Endodermal cell (in vitro differentiated cells): ENCODE measurements around the gene ZNF500. TPM values are rescaled to one million over a fixed set of nuclear protein-coding genes. Genes with fewer than 3 reads are reported as not detected.

ENCODE experiments used
- DNase-seq: peaks from one replicate; pipeline ENCODE4 v3.0.0-alpha.2; 2017
- H3K27ac ChIP-seq: 2 replicates; pipeline ENCODE4 v1.5.1; 2013; ENCODE audit warnings: mild to moderate bottlenecking, low read depth, low read length, moderate library complexity
- H3K27me3 ChIP-seq: 2 replicates; pipeline ENCODE4 v1.6.1; 2013; ENCODE audit warnings: mild to moderate bottlenecking, low read length, moderate library complexity; ENCODE audit not compliant: insufficient read depth, control insufficient read depth, poor library complexity, severe bottlenecking
- H3K36me3 ChIP-seq: 2 replicates; pipeline ENCODE4 v1.7.0; 2013; ENCODE audit warnings: mild to moderate bottlenecking, low read length, moderate library complexity; ENCODE audit not compliant: control insufficient read depth, insufficient read depth
- H3K4me1 ChIP-seq: one replicate; pipeline ENCODE4 v1.7.0; 2013; ENCODE audit warnings: low read length; ENCODE audit not compliant: control insufficient read depth, insufficient read depth
- H3K4me3 ChIP-seq: 2 replicates; pipeline ENCODE4 v1.5.1; 2013; ENCODE audit warnings: mild to moderate bottlenecking, low read length, moderate library complexity
- H3K9ac ChIP-seq: 2 replicates; pipeline ENCODE4 v1.6.1; 2013; ENCODE audit warnings: mild to moderate bottlenecking, low read length, moderate library complexity; ENCODE audit not compliant: poor library complexity, severe bottlenecking; ENCODE audit errors: extremely low read depth
- H3K9me3 ChIP-seq: 2 replicates; pipeline ENCODE4 v1.6.1; 2013; ENCODE audit warnings: mild to moderate bottlenecking, low read length, moderate library complexity; ENCODE audit not compliant: control insufficient read depth
- H3K27ac Mint-ChIP-seq: 2 replicates; pipeline ENCODE4 v1.8.0; 2020; ENCODE audit warnings: mixed read lengths
- H3K27me3 Mint-ChIP-seq: 2 replicates; pipeline ENCODE4 v1.8.0; 2021; ENCODE audit warnings: mild to moderate bottlenecking, mixed read lengths; ENCODE audit not compliant: insufficient read depth
- H3K36me3 Mint-ChIP-seq: 2 replicates; pipeline ENCODE4 v1.8.0; 2020; ENCODE audit warnings: low read depth, mixed read lengths
- H3K4me1 Mint-ChIP-seq: 2 replicates; pipeline ENCODE4 v1.8.0; 2020; ENCODE audit warnings: mixed read lengths
- H3K4me3 Mint-ChIP-seq: 2 replicates; pipeline ENCODE4 v1.8.0; 2020; ENCODE audit warnings: mild to moderate bottlenecking, moderate library complexity, mixed read lengths
- H3K9me3 Mint-ChIP-seq: 2 replicates; pipeline ENCODE4 v1.8.0; 2020; ENCODE audit warnings: mild to moderate bottlenecking, mixed read lengths
- CTCF ChIP-seq: fragments of 200-600 bp; sonication (generic); conservative IDR thresholded peaks from 2 replicates; pipeline ENCODE4 v1.5.0; 2021; ENCODE audit warnings: antibody characterized with exemption, mild to moderate bottlenecking
- WGBS, 2 experiments: methylation state at CpG; one replicate each; pipeline versions ENCODE4 v1.1.5 to v1.1.7; 2013; ENCODE audit warnings: missing lambda C conversion rate in 2 of 2, mixed read lengths in 1 of 2; ENCODE audit not compliant: insufficient coverage in 1 of 2, insufficient read length in 1 of 2; 5-methylcytosine and 5-hydroxymethylcytosine counted together
- total RNA-seq, 2 donors: library from RNA; stranded (reverse); fragmentation: NEBNext Ultra II Directional in 1 of 2; extraction: Animal tissue kit (Norgen Biotek cat#: 25700) in 1 of 2; gene quantifications; 2 replicates in 1 of 2; 3 replicates in 1 of 2; pipeline ENCODE4 v1.2.1, GENCODE V29; 2021

Gene ZNF500
- total RNA-seq, 2 donors from 2014 or later, result 17.2 to 21.6 TPM

- no peak overlapping the region for H3K4me3 ChIP-seq
- no peaks in the 10 kb centered on the region for H3K27me3 Mint-ChIP-seq
- H3K4me3 Mint-ChIP-seq, result no peak overlapping the region
- no peaks in the 10 kb centered on the region for H3K4me1 Mint-ChIP-seq
- no peaks in the 10 kb centered on the region for H3K9me3 ChIP-seq
- H3K27ac ChIP-seq, result no peak overlapping the region
- no peaks in the 10 kb centered on the region for H3K4me1 ChIP-seq
- H3K27me3 ChIP-seq, result no peaks in the 10 kb centered on the region
- no peak for DNase-seq
- no peak overlapping the region for H3K27ac Mint-ChIP-seq
- H3K9ac ChIP-seq, result no peak overlapping the region
- peaks cover 61% of the 10 kb centered on the region for H3K36me3 ChIP-seq
- H3K9me3 Mint-ChIP-seq, result no peaks in the 10 kb centered on the region
- no peak for TF ChIP-seq CTCF
- 96 to 97% methylated on average over 13 to 18 of the region's 18 CpGs for WGBS, 2 experiments
- H3K36me3 Mint-ChIP-seq, result peaks cover 46% of the 10 kb centered on the region
These were observed 40.3 kb downstream of the ZNF500 start for GRCh38 chr16:4726616-4727015.

GRCh38 chr16:4724661-4725270 is 42.2 kb downstream of the ZNF500 start:
- H3K27me3 Mint-ChIP-seq, result no peaks in the 10 kb centered on the region
- no peak for TF ChIP-seq CTCF
- H3K4me3 ChIP-seq, result no peak overlapping the region
- no peak overlapping the region for H3K27ac Mint-ChIP-seq
- no peaks in the 10 kb centered on the region for H3K4me1 ChIP-seq
- no peaks in the 10 kb centered on the region for H3K27me3 ChIP-seq
- no peaks in the 10 kb centered on the region for H3K4me1 Mint-ChIP-seq
- peaks cover 39% of the 10 kb centered on the region for H3K36me3 Mint-ChIP-seq
- 92 to 97% methylated on average over 9 to 11 of the region's 11 CpGs for WGBS, 2 experiments
- peaks cover 50% of the 10 kb centered on the region for H3K36me3 ChIP-seq
- H3K27ac ChIP-seq, result no peak overlapping the region
- no peak for DNase-seq
- H3K9ac ChIP-seq, result no peak overlapping the region
- H3K9me3 ChIP-seq, result no peaks in the 10 kb centered on the region
- H3K4me3 Mint-ChIP-seq, result no peak overlapping the region
- no peaks in the 10 kb centered on the region for H3K9me3 Mint-ChIP-seq

GRCh38 chr16:4723071-4723767 is 43.7 kb downstream of the ZNF500 start:
- WGBS, 2 experiments, result 90 to 95% methylated on average over 10 to 14 of the region's 14 CpGs
- H3K9me3 Mint-ChIP-seq, result no peaks in the 10 kb centered on the region
- H3K27ac ChIP-seq, result no peak overlapping the region

More at GRCh38 chr16:4723071-4723767, 43.7 kb downstream of the ZNF500 start:
- Histone ChIP-seq H3K9me3 (no peaks in the 10 kb centered on the region), H3K4me3 (no peak overlapping the region), H3K4me1 (no peaks in the 10 kb centered on the region), H3K36me3 (peaks cover 43% of the 10 kb centered on the region), H3K9ac (no peak overlapping the region), H3K27me3 (no peaks in the 10 kb centered on the region)
- DNase-seq, result no peak
- no peaks in the 10 kb centered on the region for H3K27me3 Mint-ChIP-seq
- peaks cover 37% of the 10 kb centered on the region for H3K36me3 Mint-ChIP-seq
- H3K4me1 Mint-ChIP-seq, result peaks cover 4% of the 10 kb centered on the region
- no peak overlapping the region for H3K4me3 Mint-ChIP-seq
- no peak for TF ChIP-seq CTCF
- peak overlapping the region; percentile 5 for H3K27ac Mint-ChIP-seq
